ENCODE data around the gene RANBP1. TPM values are rescaled to one million over a fixed set of nuclear protein-coding genes. Genes with fewer than 3 reads are reported as not detected.

Gene RANBP1
- total RNA-seq, 2 donors from 2014 or later, result 295 to 349 TPM

- DNase-seq (ENCODE audit: low spot score in 2 of 2) (no peak), ATAC-seq (no peak)
- H3K36me3 Mint-ChIP-seq, result no peaks in the 10 kb centered on the region
- no peak overlapping the region for H3K27ac Mint-ChIP-seq
- no peaks in the 10 kb centered on the region for H3K9me3 Mint-ChIP-seq
Observed at GRCh38 chr22:20136603-20136873, 20.6 kb downstream of the RANBP1 start.

GRCh38 chr22:20137113-20137512 lies 21.2 kb downstream of the RANBP1 start:
- DNase-seq (ENCODE audit: low spot score in 2 of 2), result no peak
- ATAC-seq, result no peak
- Mint-ChIP-seq H3K36me3 (no peaks in the 10 kb centered on the region), H3K9me3 (no peaks in the 10 kb centered on the region), H3K27ac (no peak overlapping the region)

- H3K9me3 Mint-ChIP-seq, result no peaks in the 10 kb centered on the region
- H3K36me3 Mint-ChIP-seq, result no peaks in the 10 kb centered on the region
- peak overlapping the region; percentile 13 to 50 for H3K27ac Mint-ChIP-seq
- ATAC-seq (no peak), DNase-seq (ENCODE audit: low spot score in 2 of 2) (no peak)
Observed at GRCh38 chr22:20137671-20138416, 21.9 kb downstream of the RANBP1 start.

GRCh38 chr22:20138417-20138738 lies 22.5 kb downstream of the RANBP1 start:
- Mint-ChIP-seq H3K36me3 (no peaks in the 10 kb centered on the region), H3K27ac (peak overlapping the region; percentile 13 to 79), H3K9me3 (no peaks in the 10 kb centered on the region)
- DNase-seq (ENCODE audit: low spot score in 2 of 2), result no peak
- ATAC-seq, result no peak

GRCh38 chr22:20138868-20139267 lies 23.0 kb downstream of the RANBP1 start:
- DNase-seq (ENCODE audit: low spot score in 2 of 2), result no peak
- peak overlapping the region in 1 of 2 donors; percentile 12 for H3K27ac Mint-ChIP-seq
- H3K9me3 Mint-ChIP-seq, result no peaks in the 10 kb centered on the region
- ATAC-seq, result no peak
- no peaks in the 10 kb centered on the region for H3K36me3 Mint-ChIP-seq

GRCh38 chr22:20139391-20140106 lies 23.6 kb downstream of the RANBP1 start:
- no peak for DNase-seq (ENCODE audit: low spot score in 2 of 2)
- Mint-ChIP-seq H3K36me3 (no peaks in the 10 kb centered on the region), H3K27ac (peak overlapping the region in 1 of 2 donors; percentile 12), H3K9me3 (no peaks in the 10 kb centered on the region)
- ATAC-seq, result no peak

GRCh38 chr22:20140107-20140445 lies 24.2 kb downstream of the RANBP1 start:
- no peaks in the 10 kb centered on the region for H3K9me3 Mint-ChIP-seq
- no peak overlapping the region for H3K27ac Mint-ChIP-seq
- DNase-seq (ENCODE audit: low spot score in 2 of 2) (no peak), ATAC-seq (no peak)
- no peaks in the 10 kb centered on the region for H3K36me3 Mint-ChIP-seq

- Mint-ChIP-seq H3K36me3 (no peaks in the 10 kb centered on the region), H3K27ac (no peak overlapping the region), H3K9me3 (no peaks in the 10 kb centered on the region)
- ATAC-seq, result no peak
- no peak for DNase-seq (ENCODE audit: low spot score in 2 of 2)
Observed at GRCh38 chr22:20140521-20140964, 24.6 kb downstream of the RANBP1 start.

GRCh38 chr22:20141186-20142077 lies 25.5 kb downstream of the RANBP1 start:
- no peaks in the 10 kb centered on the region for H3K9me3 Mint-ChIP-seq
- ATAC-seq (no peak), DNase-seq (ENCODE audit: low spot score in 2 of 2) (no peak)
- H3K36me3 Mint-ChIP-seq, result no peaks in the 10 kb centered on the region
- no peak overlapping the region for H3K27ac Mint-ChIP-seq

GRCh38 chr22:20142711-20143621 lies 27.1 kb downstream of the RANBP1 start:
- no peaks in the 10 kb centered on the region for H3K36me3 Mint-ChIP-seq
- ATAC-seq (no peak), DNase-seq (ENCODE audit: low spot score in 2 of 2) (no peak)
- no peaks in the 10 kb centered on the region for H3K9me3 Mint-ChIP-seq
- H3K27ac Mint-ChIP-seq, result no peak overlapping the region

GRCh38 chr22:20143883-20144665 lies 28.2 kb downstream of the RANBP1 start:
- Mint-ChIP-seq H3K9me3 (no peaks in the 10 kb centered on the region), H3K36me3 (no peaks in the 10 kb centered on the region), H3K27ac (peak overlapping the region in 1 of 2 donors; percentile 44)
- DNase-seq (ENCODE audit: low spot score in 2 of 2), result no peak
- ATAC-seq, result no peak

GRCh38 chr22:20145206-20145831 lies 29.4 kb downstream of the RANBP1 start:
- ATAC-seq, result no peak
- DNase-seq (ENCODE audit: low spot score in 2 of 2), result no peak
- H3K27ac Mint-ChIP-seq, result no peak overlapping the region
- H3K36me3 Mint-ChIP-seq, result no peaks in the 10 kb centered on the region
- no peaks in the 10 kb centered on the region for H3K9me3 Mint-ChIP-seq

- no peaks in the 10 kb centered on the region for H3K36me3 Mint-ChIP-seq
- H3K9me3 Mint-ChIP-seq, result no peaks in the 10 kb centered on the region
- ATAC-seq (no peak), DNase-seq (ENCODE audit: low spot score in 2 of 2) (no peak)
- no peak overlapping the region for H3K27ac Mint-ChIP-seq
Observed at GRCh38 chr22:20145832-20146223, 29.9 kb downstream of the RANBP1 start.

- ATAC-seq (no peak), DNase-seq (ENCODE audit: low spot score in 2 of 2) (no peak)
- no peak overlapping the region for H3K27ac Mint-ChIP-seq
- no peaks in the 10 kb centered on the region for H3K36me3 Mint-ChIP-seq
- no peaks in the 10 kb centered on the region for H3K9me3 Mint-ChIP-seq
Observed at GRCh38 chr22:20146777-20147176, 30.9 kb downstream of the RANBP1 start.

- ATAC-seq (no peak), DNase-seq (ENCODE audit: low spot score in 2 of 2) (no peak)
Observed at GRCh38 chr22:20147237-20147988, 31.5 kb downstream of the RANBP1 start.

More at GRCh38 chr22:20147237-20147988, 31.5 kb downstream of the RANBP1 start:
- Mint-ChIP-seq H3K9me3 (no peaks in the 10 kb centered on the region), H3K36me3 (no peaks in the 10 kb centered on the region), H3K27ac (no peak overlapping the region)
